Measurements from ENCODE around the gene TMIE.

DNA sequence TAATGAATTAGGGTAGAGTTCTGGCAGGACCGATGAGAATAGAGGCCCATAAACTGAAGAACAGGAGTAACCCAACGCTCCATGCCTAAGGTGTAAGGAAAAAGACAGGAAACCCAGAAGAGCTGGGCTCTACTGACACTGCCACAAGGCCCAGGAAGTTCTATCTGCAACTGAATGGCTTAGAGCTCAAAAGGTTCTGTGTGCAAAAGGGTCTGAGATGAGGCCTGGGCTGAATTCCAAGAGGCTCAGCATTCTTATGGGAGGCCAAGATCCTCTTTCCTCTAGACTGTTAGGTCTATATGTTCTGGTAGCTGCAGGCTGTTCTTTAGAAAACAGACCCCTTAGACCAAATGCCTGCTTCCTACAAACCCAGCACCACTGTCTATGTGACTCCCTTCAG, 47.0 kb downstream of the TMIE start:
- TF ChIP-seq, protein P1, sequence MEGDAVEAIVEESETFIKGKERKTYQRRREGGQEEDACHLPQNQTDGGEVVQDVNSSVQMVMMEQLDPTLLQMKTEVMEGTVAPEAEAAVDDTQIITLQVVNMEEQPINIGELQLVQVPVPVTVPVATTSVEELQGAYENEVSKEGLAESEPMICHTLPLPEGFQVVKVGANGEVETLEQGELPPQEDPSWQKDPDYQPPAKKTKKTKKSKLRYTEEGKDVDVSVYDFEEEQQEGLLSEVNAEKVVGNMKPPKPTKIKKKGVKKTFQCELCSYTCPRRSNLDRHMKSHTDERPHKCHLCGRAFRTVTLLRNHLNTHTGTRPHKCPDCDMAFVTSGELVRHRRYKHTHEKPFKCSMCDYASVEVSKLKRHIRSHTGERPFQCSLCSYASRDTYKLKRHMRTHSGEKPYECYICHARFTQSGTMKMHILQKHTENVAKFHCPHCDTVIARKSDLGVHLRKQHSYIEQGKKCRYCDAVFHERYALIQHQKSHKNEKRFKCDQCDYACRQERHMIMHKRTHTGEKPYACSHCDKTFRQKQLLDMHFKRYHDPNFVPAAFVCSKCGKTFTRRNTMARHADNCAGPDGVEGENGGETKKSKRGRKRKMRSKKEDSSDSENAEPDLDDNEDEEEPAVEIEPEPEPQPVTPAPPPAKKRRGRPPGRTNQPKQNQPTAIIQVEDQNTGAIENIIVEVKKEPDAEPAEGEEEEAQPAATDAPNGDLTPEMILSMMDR (conservative IDR thresholded peaks at IDR 0.05 in 1 of 2, IDR thresholded peaks at IDR 0.05 in 1 of 2; ENCODE audit: low read depth in 1 of 2, low read length in 2 of 2): no peak
- TF ChIP-seq EZH2 (IDR thresholded peaks at IDR 0.05; ENCODE audit: low read length, missing control alignments): no peak

All from fibroblast of lung (primary cell).